Fibroblast of skin of back (primary cell): ENCODE results near the gene GDF11.
"Not testable (repeated sequence)": the region's sequence is repeated elsewhere in the genome, so short reads cannot be mapped to it uniquely, and the experiment has no call there.

Source experiments
- DNase-seq: peaks from one replicate; pipeline ENCODE4 v3.0.0-alpha.2; 2013

The GDF11 gene

DNA sequence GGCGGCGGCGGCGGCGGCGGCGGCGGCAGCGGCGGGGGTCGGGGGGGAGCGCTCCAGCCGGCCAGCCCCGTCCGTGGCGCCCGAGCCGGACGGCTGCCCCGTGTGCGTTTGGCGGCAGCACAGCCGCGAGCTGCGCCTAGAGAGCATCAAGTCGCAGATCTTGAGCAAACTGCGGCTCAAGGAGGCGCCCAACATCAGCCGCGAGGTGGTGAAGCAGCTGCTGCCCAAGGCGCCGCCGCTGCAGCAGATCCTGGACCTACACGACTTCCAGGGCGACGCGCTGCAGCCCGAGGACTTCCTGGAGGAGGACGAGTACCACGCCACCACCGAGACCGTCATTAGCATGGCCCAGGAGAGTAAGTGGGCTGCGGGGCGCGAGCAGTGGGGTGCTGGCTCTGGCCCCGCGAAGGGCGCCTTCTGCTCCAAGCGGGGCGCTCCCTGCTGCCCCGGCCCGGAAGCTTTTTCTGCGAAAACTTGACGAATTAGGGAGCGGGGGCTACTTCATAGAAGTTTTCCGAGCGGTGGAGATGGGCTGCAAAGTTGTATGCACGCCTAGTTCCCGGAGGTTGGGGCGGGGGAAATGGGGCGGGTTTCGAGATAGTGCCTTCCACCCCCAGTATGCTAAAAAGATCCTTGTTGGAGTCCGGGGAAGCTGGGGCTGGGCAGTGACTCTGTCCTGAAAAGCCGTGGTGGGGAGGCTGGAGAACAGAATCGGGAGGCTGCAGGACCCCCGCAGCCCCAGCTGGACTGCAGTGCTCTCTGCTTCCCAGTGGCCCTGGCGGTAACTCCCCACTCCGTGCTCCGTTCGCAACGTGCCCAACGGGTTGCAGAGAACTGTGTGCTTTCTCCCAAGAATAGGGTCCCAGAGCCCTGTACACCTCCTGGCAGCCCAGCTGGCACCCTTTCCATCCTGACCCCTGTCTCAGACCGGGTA, 751 bp downstream of the GDF11 start:
- DNase-seq: peak; percentile 74

DNA sequence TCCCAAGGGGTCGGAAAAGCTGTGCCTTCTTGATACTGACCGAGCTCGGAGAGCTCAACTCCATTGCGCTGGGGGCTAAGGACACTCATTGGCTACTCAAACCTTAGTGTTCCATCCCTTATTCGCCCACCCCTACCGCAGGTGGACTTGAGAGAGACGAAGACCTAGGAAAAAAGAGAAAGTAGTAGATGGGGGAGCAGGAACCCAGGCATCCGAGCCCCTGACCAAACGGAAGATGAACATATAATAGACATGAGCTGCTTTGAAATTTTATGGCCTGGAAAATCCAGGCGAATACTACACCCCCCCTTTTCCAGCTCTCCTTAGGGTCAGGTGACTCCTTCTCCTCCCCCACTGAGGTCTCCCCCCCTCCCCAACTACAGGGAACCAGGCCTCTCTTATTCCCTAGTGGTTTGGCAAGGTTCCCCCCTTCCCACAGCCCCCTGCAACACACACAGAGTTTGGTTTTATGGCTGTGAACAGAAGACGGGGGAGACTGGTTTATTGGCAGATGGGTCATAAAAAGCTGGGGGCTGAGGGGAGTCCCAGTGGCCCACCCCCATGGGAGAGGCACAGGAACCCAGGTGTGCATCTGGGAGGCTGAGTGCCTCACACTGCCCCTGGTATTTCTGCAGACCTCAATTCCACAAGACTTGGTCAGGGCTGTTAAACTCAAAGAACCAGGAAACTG, 1.6 kb downstream of the GDF11 start:
- no peak for DNase-seq

DNA sequence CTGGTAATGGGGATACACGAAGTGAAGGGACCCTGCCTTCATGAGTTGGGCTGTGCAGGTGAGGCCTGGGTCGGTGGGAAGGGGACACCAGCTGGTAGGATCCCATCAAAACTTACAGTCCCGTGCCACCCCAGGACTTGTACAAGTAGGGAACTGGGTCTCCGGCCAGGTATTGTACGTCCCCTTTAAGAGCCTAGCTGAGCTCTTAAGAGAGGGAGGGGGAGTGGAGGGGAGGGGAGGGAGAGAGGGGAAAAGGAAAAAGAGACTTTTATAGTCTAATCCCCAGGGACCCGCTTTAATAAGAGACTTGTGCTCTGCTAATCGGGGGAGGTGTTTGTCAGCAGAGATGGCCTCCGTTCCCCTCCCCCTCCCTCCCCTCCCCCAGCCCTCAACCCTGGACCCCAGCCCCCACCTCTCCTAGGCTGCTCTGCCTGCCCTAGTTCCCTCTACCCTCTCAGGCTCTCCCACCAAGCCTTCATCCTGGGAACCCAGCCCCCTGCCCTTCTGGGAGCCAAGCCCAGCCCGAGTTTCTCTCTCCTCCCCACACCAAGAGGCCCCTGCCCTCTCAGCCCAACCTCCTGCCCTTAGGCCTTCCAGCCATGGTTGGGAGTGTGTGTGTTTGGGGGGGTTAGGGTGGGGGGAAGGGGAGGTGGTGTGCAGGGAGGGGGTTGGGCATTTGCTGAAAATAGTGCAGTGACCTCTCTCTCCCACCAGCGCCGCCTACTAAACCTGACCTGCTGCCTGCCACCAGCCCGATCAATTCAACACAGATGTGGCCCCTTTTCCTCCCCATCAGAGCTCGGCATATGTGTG, 2.6 kb downstream of the GDF11 start:
- peak; percentile 58 for DNase-seq

DNA sequence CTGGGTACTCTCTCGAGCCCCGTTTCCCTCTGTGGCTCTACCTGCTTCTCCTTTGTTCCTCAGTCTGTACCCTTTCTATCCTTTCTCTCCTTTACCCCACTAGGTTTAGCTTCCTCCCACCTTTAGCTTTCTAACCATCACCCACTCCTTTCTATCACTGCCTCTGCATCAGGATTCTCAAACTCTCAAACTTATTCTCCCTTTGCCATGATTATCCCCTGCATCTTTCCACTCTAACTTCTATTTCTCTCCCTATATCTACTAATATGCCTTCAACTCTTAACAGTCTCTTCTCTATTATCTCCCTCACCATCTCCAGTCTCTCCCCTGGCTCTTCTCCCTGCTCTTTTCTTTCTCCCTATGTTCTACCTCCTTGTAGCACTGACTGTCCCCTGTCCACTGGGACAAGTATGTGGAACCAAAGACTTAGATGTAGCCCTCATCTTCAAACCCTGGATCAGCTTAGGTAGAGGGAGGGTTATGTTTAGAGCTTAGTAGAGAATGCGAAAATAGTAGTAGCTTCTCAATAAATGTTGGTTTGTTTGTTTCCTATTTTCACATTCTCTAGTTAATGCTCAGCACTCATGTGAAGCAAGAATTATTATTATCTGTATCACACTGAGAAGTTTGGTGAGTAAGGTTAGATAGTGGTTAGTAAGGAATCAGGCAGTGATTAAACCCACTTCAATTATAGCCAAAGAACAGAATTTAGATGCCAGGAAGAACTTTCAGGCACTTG, 3.4 kb downstream of the GDF11 start:
- DNase-seq: no peak

DNA sequence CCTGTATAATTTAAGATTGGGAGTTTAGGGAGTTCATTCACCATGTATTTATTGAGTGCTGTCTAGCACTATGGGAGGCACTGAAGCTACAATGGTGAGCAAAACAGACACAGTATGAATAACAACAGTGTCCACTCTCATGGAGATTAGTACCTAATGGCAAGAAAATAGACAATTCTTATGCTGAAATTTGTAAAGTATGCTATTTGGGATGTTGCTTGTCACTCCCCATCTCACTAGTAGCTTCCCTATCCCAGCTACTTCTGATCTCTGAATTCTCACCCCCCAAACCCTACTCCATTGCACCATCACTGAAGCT, 4.0 kb downstream of the GDF11 start:
- DNase-seq: no peak

DNA sequence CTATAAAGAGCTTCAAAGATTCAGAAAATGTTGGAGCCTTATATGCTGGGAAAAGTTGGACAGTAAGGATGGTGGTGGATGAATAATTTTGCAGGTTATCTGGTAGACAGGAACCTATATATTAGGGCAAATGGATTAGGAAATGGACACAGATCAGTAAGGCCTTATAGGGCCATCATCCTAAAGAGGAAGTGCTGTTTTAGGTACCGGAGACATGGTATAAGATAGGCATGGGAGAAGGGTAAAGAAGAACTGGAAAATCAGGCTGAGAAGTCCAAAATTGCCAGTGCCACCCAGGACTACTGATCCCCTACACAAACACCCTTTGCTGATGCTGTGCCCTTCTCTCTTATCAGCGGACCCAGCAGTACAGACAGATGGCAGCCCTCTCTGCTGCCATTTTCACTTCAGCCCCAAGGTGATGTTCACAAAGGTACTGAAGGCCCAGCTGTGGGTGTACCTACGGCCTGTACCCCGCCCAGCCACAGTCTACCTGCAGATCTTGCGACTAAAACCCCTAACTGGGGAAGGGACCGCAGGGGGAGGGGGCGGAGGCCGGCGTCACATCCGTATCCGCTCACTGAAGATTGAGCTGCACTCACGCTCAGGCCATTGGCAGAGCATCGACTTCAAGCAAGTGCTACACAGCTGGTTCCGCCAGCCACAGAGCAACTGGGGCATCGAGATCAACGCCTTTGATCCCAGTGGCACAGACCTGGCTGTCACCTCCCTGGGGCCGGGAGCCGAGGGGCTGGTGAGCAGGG, 5.5 kb downstream of the GDF11 start:
- DNase-seq: no peak

DNA sequence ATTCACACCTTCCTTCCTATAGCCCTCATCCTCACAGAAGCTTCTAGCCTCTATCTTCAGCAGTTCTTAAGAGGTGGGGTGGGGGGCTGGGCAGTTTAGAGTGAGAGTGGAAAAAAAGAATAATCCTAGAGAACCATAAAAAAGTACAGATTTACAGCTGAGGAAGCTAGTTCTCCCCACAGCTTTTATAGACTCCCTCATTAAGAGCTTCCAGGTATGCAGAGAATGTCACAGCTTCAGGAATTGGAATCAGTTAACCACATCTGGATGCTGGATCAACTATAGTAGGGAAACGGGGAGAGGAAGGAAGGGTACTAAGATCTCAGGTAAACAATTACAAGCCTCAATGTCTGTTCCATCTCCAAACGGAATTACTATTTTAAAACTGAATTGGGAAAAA, 12.3 kb downstream of the GDF11 start:
- DNase-seq: no peak

DNA sequence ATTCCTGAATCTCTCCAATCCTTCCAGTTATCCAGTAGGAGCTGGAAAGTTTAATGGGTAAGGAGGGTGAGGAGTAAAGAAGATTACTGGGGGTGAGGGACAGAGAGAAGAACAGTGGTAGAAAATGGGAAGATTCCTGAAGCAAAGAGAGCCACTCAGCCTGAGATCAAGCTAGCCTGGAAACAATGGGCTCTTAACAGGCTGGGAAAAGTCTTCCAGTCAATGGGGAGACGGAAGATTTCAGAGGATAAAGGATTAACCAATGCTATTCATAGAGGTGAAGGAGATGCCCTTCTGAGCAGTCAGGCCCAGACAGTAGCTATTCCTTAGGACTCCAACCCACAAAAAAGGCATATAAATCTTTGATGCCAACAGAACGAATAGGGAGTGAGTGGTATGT, 14.8 kb downstream of the GDF11 start:
- DNase-seq: no peak

DNA sequence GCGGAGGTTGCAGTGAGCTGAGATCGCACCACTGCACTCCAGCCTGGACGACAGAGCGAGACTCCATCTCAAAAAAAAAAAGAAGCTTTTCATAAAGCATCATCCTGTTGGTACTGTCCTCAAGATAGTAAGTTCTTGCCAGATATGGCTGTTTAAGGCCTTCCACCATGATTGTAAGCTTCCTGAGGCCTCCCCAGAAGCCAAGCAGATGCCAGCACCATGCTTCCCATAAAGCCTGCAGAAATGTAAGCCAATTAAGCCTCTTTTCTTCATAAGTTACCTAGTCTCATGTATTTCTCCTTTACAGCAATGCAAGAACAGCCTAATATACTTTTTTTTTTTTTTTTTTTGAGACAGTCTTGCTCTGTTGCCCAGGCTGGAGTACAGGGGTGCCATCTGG, 15.7 kb downstream of the GDF11 start:
- DNase-seq: not testable (repeated sequence)

DNA sequence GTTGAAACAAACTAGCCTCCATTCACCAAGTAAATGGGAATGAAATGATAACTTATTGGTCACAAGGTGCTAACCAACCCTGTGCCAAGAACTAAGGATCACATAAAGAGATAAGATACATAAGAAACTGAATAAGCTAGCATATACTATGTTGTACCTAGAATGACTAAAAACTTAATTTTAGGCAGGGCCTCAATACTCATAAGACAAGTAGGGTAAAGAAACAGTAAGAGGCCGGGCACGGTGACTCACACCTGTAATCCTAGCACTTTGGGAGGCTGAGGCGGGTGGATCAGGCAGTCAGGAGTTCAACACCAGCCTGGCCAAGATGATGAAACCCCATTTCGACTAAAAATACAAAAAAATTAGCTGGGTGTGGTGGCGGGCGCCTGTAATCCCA, 17.7 kb downstream of the GDF11 start:
- DNase-seq: no peak

DNA sequence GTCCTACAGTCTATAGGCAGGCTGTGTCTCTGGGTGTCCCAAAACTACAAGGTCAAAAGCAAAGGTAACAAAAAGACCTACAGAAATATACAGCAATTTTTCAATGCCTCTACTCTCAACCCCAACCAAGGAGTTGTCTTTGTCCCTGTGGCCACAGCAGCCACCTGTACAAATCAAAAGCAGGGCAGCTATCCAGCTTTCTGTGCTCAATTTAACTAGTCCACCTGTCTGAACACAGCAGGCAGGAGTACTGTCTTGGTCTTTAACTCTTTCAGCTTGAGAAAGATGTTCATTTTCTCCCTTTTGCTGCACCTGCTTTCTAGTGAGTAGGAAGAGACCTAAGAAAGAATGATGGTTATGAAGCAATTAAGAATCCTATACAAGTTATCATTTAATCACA, 19.7 kb downstream of the GDF11 start:
- no peak for DNase-seq

DNA sequence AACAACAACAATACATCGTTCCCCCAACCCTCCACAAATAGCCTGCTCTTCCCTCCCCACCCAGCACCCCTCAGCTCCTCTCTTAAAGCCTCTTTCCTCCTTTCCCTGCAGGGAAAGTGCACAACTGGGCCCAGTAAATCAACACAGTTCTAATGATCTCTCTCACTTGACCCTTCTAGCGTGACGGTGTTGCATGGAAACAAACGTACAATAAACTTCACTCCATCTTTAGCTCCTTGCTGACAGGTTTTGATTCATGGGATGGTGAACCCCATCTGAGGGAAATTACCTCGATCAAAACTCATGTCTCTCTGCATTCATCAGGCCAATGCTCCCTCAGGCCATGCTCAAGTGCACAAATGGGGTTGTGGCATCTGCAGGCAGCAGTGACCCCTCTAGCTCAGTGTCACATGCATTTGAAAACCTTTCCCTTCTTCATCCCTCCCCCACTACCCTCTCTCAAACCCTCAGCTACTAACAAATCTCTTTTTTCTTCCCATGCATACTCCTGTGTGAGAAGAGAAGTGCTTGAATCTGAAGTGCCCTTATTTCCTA, 22.9 kb downstream of the GDF11 start:
- no peak for DNase-seq

DNA sequence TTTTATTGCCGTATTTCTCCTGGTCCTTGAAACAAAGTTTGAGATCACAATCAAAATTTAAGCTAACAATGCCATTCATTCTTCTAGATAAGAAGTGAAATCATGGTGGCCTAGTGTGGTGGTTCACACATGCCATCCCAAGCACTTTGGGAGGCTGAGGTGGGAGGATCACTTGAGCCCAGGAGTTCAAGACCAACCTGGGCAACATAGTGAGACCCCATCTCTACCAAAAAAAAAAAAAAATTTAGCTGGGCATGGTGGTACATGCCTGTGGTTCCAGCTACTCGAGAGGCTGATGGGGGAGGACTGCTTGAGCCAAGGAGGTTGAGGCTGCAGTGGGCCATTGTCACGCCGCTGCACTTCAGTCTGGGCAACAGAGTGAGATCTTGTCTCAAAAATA, 24.2 kb downstream of the GDF11 start:
- no peak for DNase-seq

DNA sequence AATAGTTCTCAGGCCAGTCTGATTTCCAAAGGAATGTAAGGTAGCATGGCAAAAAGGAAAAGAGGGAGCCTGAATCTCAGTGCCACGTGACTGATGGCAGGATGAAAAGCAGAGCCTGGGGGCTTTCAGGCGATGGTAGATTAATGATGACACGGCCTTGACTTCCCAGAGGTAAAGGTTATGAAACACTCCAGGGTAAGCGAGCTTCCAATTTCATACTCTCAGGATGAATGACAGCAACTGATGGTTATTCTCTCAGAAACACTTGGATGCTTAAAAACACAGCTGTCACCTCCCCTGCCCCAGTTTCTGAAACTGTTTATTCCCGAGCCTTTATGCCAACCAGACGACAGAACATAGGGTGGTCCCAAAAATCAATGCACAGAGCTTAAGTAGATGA, 28.8 kb downstream of the GDF11 start:
- no peak for DNase-seq

DNA sequence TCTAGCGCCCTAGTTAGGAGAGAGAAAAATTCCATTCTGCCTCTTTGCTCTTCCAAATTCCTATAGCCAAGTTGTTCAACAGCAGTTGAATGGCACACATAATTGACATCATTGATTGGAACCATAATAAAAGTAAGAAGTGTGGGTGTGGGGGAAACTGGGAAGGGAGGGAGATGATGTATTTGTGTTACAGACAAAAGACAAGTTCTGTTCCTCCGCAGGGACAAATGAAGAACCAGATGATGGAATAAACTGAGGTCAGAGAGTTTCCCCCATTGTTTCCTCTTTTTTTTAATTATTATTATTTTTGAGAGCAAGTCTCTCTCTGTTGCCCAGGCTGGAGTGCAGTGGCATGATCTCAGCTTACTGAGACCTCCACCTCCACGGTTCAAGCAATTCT, 34.9 kb downstream of the GDF11 start:
- DNase-seq: no peak

DNA sequence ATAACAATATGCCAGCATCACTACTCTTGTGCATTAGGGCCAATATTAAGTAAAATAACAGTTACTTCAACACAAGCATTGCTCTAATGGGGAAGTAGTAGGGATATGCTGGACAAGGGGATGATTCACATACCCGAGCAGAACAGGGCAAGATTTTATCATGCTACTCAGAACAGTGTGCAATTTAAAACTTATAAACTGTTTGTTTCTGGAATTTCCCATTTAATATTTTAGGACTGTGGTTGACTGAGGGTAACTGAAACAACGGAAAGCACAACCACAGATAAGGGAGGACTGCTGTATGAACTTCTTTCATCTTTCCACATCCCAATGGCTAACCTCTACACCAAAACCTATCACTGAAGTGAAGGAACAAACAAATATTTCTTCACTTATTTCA, 37.8 kb downstream of the GDF11 start:
- no peak for DNase-seq

DNA sequence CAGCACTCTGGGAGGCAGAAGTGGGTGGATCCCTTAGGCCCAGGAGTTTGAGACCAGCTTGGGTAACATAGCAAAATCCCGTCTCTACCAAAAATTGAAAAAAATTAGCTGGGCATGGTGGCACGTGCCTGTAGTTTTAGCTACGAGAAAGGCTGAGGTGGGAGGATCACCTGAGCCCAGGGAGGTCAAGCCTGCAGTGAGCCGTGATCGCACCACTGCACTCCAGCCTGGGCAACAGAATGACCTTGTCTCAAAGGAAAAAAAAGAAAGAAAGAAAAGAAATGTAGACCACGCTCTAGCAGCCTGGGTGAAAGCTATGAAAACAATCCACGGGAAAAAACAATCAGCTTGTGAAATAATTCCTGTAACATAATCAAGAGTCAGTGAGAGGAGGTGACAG, 45.6 kb downstream of the GDF11 start:
- DNase-seq: no peak

DNA sequence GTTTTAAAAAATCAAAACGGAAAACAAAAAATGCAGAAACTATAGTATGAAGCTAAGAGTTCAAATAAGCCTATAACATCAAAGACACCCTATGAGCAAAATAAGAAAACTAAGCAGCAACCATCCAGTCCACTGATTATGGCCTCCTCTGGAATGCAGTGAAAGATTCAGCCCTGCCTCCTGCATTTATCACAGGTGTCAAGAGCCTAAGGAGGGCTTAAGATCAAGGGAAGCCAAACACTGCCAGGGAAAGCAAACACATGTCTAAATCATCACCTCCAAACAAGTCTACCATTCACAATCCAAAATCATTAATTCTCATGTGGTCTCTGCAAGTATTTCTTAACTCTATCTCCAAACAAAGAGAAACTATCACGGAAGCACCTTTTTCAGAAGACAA, 46.2 kb downstream of the GDF11 start:
- DNase-seq: no peak

DNA sequence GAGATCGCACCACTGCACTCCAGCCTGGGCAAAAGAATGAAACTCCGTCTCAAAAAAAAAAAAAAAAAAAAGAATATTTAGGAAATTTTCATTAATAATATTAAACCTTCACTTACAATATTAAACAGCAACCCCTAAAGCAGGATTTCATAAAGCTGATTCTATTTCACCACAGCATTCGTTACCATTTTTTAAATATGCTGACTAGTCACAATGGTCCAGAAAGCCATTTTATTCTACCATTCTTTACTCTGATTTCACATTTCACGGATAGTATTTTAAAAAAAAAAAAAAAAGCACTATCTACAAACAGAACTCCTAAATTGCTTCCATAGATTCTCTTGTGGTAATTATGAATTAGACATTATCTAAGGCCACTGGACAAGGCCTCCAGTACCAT, 47.0 kb downstream of the GDF11 start:
- DNase-seq: no peak

DNA sequence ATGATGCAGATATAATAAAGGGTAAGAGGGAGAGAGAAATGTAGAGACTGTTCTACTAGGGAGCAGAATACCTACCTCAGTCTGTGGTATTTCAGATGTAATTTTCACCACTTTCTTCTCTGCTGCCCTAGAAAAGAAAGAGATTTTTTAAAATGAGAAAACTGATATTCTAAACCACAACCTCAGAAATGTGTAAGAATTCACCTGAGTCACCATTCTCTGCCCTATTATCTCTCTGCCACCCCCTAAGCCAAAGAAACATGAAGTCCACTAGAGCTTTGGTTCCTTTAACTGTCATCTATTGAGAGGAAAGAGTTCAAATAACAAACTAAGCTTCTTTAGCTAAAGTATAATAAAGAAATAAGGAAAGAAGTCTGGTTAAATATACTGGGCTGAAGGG, 53.0 kb downstream of the GDF11 start:
- no peak for DNase-seq

DNA sequence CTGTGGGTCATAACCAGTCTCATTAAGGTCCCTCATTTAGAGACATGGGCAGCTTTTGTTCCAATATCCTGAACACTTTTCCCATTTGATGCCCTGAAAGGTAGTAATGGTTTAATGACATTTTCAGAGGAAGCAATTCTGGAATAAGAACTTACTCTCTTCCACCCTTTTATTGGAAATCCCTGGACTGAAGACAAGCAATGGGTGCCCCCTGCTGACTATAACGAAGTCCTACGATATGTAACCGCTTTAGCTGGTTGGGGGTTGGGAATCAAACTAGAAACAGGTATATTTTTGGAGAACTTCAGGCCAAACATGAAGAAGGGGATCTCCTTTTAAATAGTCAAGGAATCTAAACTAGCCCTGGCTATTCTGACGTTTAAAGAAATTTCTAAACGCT, 54.1 kb downstream of the GDF11 start:
- DNase-seq: peak; percentile 45

DNA sequence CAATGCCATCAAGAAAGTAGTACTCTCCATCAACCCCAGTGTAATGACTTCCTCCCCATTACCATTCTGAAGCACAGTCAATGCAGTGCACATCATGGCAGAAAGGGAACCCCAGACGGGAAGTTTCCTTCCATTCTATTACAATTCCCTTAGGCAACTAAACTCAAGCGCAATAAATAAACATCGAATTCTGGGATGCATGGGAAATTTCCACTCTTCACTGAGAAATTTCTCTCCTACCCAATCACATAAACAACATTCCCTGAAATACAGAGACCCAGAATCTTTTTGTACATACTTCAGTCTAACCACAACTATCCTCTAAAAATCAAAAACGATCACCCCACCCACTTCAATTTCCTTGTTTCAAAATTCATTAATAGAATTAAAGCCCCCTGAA, 54.6 kb downstream of the GDF11 start:
- no peak for DNase-seq
